ENCODE data around the gene NKAIN2.

Gene NKAIN2

DNA sequence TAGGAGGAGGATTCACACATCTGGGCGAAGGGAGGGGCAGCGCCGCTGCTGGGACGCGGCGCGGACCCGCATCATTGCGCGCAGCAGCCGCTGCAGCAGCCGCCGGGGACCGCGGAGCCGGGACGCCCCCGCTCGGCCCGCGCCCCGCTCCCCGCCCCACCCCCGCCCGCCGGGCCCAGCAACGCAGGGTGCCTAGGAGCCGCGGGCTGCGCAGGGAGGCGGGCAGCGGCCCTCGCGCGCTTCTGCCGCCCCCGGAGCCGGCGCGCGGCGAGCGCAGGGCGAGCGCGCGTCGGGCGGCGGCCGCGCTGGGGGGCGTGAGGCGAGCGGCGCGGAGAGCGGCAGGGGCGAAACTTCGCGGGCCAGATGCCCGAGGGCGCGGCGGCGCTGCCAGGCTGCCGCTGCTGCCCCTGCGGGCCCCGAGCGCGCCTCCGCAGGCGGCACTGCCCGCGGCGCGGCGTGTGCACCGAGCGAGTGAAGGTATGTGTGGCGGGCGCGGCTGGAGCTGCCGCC lies at the start of gene NKAIN2:
Gene NKAIN2 (plus strand): TSS at position 362 of the 510 bp plus-strand sequence.
- no peak for FAIRE-seq
- peak; percentile 3 for DNase-seq (ENCODE audit: low spot score)

DNA sequence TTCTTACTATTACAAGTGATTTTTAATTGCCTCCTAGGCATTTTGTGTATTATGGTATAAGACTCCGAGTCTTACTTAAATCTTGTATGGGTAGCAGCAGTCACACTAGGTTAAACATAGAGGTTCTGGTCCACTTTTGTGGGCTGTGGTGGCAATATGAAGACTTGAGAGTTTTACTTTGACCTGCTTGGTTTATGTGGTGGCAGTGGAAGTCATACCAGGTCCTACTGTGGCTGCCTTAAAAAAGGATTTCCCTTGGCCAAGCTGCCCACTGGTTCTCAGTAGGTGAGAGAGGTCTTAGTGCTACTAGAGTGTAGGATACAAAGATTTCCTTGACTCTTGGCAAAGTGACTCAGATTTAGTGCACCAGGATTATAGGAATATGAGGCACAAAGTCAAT lies 44.2 kb upstream of the NKAIN2 start:
- FAIRE-seq = no peak
- no peak for DNase-seq (ENCODE audit: low spot score)

DNA sequence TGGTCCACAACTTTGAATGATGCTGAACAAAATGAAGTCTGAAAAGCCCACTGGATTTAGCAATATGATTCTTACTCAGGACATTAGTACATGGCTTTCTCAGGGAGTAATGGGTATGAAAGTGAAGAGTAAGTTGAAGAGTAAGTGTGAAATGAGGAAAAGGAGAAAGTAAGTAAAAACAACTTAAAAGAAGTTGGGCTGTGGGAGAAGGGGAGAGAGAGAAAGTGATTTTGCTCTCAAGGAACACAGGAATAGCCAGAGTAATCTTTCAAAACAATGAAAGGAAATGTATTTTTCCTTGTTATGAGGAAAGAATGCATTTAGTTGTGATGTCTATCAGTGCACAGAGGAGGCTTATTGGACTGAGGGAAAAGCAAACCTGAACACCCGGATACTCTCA lies 39.8 kb upstream of the NKAIN2 start:
- FAIRE-seq = no peak
- no peak for DNase-seq (ENCODE audit: low spot score)

DNA sequence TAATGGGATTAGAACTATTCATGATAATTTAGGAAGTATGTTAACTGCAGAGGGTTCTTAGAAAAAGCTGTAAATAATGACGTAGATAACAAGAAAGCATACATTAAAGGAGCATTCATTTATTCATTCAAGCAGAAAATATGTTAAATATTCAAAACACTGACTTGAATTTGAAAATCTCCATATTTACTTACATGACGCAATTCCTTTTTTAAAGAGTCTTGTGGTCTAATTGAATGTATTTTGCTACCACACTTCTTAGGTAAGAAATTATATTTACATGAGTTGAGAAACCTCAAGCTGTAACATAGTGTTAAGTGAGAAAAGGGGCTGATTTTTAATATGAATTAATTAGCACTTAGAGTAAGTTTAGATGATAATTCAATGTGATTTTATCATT lies 38.9 kb upstream of the NKAIN2 start:
- FAIRE-seq = no peak
- no peak for DNase-seq (ENCODE audit: low spot score)

DNA sequence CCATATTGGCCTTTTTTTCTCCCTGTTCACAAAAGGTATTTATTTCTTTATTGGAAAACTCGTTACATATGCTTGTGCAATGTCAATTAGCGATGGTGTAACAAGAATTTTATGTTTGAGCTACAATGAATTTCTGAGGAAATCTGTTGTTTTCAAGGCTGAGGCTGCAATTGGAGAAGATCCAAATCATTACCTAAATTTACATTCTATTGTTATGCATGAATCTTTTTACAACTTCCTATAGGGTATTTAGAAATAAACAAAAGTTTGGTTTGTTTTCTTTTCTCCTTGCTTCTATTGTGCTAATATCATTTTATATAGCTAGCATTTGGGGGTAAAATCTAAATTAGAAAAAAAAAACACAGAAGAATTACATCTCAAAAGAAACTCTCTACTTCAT lies 34.7 kb upstream of the NKAIN2 start:
- no peak for FAIRE-seq
- DNase-seq (ENCODE audit: low spot score) = no peak

DNA sequence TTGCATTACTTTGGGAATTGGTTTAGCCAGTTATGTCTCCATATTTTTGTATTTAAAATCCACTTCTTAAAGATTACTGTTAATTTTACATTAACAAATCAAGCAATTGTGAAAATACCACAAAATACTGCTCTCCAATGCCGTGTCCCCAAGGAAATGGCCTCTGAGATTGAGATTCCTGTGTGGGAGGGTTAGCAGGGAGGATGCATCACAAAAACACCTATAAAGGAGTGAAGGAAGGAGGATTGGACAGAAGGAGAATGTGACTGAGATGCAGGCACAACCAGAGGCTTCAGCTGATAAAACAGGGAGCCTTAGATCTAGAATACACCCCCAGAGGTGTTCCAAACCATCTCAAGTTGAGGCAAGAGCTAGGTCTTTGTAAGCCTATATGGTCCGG lies 34.2 kb upstream of the NKAIN2 start:
- no peak for DNase-seq (ENCODE audit: low spot score)
- no peak for FAIRE-seq

DNA sequence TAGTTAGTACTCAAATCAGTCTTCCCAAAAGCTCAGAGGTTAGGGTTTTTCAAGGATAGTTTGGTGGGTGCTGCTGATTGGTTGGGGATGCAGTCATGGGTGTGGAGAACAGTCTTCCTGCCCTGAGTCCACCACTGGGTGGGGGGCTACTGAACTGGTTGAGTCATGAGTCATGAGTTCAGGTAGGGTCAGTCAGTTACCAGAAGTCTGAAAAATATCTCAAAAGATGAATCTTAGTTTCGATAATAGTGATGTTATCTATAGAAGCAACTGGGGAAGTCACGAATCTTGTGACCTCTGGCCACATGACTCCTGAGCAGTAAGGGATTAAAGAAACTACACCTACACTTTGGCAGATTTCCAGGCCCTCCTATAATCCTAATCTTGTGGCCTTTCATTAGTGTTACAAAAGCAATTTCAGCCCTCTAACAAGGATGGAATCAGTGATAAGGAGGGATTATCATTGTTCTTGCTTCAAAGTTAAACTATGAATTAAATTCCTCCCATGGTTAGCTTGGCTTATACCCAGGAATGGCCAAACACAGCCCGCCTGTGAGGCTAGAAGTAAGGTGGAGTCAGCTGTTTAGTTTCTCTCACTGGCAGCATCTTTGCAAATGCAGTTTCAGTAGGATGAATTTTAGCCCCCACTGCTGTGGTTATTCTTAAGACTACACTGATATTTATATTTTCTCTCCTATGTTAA lies 33.3 kb upstream of the NKAIN2 start:
- FAIRE-seq (no peak), DNase-seq (ENCODE audit: low spot score) (no peak)

DNA sequence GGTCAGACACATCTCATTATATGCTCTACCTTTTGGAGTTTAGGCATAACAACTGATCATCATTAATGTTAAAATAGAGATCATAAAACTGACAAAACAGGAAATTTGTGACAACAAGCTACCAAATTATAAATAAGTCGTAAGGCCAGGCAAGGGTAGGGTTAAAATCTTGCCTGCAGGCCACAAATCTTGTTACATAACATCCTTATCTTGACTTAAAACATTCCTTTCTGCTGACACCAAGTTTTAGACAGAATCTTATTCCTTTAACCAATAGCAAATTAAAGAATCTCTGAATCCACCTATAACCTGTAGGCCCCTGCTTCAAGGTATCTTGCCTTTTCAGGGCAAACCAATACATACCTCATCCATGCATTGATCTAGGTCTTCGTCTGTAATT lies 32.5 kb upstream of the NKAIN2 start:
- DNase-seq (ENCODE audit: low spot score) (no peak), FAIRE-seq (no peak)

DNA sequence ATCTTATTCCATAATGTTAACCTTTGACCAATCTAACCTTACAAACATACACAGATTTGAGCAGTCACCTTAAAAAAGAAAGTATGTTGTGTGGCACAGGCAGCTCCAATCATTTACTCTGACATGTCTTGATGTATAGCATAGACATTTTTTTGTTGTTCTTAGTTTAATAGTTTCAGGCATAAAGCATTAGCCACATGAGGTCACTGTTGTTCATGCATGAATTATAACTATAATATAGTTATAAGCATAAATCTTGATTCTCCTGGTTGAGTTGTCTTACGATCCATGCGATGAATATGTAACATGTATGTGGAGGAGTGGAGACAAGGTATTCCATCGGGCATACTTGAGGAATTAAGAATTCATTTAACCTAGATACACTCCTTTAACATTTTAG lies 26.1 kb upstream of the NKAIN2 start:
- FAIRE-seq (no peak), DNase-seq (ENCODE audit: low spot score) (no peak)

DNA sequence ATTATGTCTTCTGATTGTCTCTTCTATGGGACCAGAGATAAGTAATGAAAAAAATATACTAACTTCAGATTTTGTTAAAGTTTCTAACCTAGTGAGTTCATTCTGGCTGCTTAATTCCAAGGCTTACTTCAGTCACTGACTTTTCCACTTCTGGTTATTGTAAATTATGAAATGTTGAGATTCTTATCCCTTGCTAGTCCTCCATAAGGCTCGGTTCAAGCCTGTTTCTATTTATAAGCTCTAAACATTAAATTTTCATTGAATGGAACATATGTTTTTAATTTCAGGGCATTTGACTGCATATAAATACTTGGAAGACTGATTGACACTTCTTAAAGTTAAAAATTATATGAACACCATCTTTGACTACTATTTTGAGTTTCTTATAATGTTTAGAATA lies 23.6 kb upstream of the NKAIN2 start:
- FAIRE-seq = no peak

DNA sequence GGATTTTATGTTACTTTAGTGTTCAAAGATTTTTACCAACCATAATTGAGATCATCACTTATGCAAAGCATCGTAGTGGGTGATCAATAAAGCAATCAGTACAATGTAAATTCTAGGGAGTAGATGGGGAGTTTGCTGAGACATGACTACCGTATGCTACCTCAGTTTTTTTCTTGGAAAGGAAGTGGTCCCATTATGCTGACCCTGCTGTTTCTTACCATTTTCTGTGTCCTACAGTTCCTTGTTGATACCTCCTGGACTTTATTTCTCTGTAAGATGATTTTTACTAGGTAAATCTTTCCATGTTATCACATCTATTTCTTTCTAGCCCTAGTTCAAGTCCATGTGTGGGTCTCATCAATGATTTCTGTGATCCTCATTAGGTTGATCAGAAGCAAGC lies 19.3 kb upstream of the NKAIN2 start:
- FAIRE-seq (no peak), DNase-seq (ENCODE audit: low spot score) (no peak)

More for the DNA sequence above, 23.6 kb upstream of the NKAIN2 start:
- DNase-seq (ENCODE audit: low spot score) = no peak

DNA sequence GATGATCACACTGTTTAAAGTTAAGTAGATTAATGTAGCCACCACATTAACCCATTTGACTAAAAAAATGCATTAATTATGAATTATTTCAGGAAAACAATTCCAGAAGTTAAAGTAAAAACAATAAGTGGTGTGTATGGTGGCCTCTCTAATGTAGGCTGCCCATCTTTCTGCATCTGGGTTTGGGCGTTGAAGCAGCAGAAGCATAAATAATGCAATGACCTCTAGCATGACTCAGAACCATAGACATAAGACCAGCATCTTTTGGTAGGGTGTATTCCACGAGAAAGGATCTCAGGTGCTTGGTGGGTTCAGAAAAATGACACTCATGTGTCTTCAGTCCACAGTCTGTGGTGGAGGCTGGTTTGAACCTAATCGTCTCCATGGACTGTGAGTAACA lies 18.6 kb upstream of the NKAIN2 start:
- no peak for DNase-seq (ENCODE audit: low spot score)
- FAIRE-seq = no peak

DNA sequence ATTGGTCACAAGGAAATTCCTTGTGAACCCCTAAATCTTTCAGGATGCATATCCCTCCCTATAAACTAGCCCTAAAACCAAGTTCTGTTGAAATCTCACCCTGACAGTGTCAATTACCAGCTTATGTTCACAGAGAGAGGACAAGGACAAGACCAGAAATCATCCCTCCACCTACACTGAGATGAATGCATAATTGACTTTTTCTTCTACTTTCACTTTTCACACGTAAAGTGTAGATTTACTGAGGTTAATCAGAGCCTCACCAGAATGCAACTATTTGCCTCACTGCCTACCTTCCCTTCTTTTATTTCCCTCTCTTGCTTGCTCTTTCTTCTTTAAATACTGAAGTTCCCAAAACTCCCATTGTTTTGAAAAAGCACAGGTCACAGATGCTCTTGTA lies 15.3 kb upstream of the NKAIN2 start:
- FAIRE-seq (no peak), DNase-seq (ENCODE audit: low spot score) (no peak)

DNA sequence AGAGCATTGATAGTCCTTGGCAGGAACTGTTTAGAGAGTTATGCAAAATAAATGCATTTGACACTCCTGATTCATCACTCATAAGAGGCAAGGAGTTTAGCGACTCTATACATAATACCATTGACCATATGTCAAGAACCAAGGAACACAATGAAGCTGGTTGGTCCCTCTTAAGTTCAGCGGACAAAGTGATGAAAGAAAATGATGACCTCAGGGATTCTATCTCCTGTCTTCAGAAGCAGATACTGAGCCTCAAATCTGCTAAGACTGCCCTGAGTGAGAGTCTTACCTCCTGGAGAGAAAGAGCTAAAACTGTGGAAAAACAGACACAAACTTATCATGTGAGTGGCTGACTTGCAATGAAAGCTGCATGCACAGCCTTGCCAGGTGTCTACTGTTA lies 9.5 kb upstream of the NKAIN2 start:
- FAIRE-seq = no peak

DNA sequence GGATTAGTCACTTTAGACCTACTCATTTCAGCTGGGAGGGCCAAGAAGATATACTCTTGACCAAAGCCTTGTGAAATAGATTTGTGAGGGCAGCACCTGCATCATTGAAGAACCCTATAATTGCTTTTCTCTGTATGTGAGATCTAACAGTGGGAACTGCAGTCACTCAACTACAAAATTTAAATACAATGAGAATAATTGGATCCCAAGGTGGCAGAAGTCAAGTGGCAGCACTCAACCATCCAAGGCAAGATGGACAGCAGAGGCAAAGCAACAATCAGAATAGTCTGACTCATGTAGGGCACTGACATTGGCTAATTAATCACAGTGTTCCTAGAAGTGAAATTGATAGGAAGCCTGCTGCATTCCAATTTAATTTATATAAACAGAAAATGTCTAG lies 8.9 kb upstream of the NKAIN2 start:
- FAIRE-seq (no peak), DNase-seq (ENCODE audit: low spot score) (no peak)

More for the DNA sequence above, 9.5 kb upstream of the NKAIN2 start:
- no peak for DNase-seq (ENCODE audit: low spot score)

DNA sequence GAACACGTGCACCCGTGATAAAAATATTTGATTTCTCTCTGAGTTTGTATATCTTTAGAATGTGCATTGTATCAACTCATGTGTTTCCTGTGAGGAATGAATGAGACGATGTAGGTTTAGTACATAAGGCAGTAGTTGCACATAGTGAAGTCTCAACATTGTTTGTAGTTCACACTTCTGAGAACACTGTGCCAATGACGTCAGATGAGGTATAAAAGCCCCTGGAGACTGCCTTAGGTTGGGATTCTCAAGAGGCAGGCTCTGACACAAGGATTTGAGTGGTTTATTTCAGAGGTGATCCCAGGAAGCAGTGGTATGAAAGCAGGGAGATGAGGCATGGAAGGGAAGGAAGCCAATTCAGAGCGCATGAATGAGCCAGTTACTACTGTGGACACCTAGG lies 2.6 kb upstream of the NKAIN2 start:
- FAIRE-seq (no peak), DNase-seq (ENCODE audit: low spot score) (no peak)

DNA sequence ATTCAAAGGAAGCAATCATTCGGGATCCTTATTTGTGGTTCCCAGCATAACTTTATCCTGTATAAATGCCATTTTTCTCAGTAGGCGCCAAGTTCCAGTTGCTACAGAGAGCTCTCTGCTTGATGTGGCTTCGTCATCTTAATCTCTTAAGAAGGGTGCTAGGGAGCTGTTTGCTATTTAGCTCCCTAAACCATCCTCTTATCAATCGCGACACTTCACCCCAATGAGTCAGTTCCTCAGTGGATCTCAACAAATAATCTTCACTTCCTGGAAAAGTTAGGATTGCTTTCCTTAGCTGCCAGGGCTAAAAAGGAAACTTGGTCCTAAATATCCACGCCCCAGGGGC lies 1.3 kb upstream of the NKAIN2 start:
- FAIRE-seq (no peak), DNase-seq (ENCODE audit: low spot score) (no peak)

DNA sequence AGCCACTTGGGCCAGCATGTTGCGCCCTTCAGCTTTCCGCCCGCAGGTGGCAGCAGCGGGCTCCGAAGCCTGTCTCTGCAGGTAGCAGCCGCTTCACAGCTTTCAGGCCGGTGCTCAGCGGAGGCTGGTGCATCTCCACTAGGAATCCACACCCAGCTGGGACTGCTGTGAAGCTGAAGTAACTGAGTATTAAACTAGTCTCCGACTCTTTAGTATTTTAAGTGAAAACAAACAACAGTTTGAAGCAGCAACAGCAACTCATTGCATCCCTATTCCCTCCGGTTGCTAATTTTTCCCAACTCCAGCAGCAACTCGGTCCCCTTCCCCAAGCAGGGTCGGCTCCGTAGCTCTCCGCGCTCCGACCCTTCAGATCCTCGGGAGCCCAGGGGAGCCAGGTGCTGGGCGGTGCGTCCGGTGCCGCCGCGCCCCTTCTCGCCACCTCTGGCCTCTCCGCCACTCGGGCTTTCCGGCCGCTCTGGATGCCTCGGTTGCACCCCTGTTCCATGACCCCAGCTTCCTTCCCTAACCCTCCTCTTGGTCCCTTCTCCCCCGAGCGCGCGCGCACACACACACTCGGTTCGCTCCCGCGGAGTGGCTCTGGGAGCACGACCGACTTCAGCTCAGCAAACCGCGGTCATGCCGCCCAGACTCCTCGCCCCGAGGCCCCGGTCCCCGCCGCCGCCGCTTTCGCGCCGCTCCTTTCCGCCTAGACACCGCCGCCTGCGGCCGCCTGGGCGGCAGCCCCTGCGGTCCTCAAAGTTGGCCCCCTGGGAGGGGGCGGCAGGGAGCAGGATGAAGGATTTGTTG lies 765 bp upstream of the NKAIN2 start:
- DNase-seq (ENCODE audit: low spot score) (peak; percentile 82), FAIRE-seq (peak; percentile 40)

DNA sequence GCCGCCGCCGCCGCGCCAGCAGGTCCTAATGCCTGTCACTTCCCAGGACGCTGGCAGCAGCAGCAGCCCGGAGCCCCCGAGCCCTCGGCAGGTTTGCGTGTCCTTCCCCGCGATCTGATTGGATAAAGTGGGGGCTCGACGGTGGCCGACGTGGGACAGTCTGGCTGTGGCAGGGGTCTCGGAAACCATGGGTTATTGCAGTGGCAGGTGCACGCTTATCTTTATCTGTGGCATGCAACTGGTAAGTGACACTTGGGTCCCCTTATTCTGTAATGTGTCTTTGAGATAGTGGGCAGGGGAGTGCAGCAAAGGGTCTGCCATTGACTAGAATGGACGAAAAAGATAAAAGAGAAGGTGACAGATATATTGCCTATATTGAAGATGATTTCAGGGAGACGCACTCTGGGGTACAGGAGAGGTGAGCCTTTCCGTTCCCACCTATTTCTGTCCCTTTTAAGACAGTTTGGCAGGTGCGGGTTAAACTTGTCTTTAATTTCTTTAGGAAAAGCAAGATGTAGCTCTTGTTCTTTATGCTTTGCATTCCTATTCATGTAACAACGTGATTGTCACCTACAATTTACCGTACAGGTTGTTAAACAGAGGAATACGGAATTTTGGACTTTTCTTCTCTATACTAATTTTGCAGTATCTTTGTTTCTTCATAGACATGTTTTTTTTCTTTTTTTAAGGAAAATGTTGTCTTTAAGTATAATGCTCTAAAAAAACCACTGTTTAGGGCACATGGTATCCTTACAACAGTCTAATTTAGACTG lies 535 bp downstream of the NKAIN2 start:
- DNase-seq (ENCODE audit: low spot score) (peak; percentile 16), FAIRE-seq (no peak)

DNA sequence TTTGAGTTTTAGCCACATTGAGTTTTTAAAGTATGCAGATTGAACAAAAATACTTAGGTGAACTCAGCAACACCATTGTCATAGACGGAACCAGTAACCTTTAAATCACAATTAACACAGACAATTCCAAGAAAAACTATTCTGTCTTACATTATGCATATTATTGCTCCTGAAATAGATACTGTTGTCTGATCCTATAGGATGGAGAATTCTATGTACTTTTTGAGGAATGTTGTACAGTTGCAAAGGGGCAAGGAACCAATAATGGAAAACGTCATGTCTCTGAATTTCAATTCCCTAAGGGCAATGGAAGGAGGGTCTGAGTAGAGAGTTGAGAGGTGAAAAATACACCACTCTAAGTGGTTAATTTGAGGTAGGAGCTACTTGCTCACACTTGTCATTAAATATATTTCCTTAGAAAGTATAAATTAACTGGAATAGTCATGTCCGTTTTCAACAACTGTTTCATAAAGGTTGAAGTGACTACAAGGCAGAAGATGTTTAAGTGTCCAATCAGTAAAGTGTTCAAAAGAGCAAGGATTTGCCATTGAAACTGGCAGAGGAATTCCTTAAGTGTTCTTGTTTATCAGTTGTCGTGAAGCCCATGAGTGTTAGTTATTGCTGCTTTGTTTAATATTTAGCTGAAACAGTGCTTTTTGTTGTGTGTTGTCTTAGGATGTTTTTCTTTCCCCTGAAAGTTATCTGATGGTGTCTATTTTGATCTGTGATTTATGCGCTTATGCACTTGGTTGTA lies 1.3 kb downstream of the NKAIN2 start:
- FAIRE-seq (no peak), DNase-seq (ENCODE audit: low spot score) (no peak)

DNA sequence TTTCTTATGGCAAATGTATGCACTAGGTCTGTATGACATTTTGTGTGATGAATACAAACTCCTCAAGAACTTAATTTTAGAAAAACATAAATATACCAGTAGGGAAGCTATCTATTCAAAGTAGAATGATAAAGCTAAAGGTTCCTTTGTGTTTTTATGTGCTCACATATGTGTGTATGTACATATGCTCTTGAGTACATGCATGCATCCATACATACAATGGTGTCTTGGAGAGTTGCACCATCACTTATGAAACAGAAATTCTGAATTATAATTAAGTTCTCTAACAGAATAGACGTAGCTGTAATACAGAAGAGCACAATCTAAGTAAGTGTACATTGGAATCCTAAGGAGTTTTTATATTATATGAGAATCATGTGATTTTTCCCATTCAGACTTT lies 2.3 kb downstream of the NKAIN2 start:
- no peak for DNase-seq (ENCODE audit: low spot score)
- no peak for FAIRE-seq
